ENCODE measurements around the gene OLFM4. TPM values are rescaled to one million over a fixed set of nuclear protein-coding genes. Genes with fewer than 3 reads are reported as not detected.

OLFM4 gene
- total and polyA plus RNA-seq, 9 donors: 0.07 to 0.98 (median 0.35) TPM; not detected in 1

DNA sequence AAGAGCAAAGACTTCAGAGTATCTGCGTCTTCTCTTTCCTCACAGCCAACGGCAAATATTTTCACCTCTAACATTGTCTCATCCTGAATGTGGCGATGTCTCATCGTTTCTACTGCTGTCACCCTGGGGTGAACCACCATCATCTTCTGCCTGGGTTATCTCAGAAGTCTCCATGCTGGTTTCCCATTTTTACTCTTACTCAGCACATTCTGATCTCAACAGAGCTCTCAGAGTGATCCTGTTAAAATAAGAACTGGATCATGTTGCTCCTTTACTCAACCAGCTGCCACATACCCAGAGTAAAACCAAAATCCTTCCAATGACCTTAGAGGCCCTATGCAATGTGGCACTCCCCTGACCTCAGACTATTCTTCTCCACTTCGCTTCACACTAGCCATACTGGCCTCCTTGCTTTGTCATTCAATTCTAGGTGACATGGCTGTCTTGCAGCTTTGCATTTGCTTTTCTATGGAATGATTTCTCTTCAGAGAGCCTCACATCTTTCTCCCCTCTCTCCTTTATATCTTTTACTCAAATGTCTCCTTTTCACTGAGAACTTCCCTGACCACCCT is 7.8 kb upstream of the OLFM4 start:
- Histone ChIP-seq H3K27me3 (no peaks in the 10 kb centered on the region), H3K4me1 (ENCODE audit: insufficient read depth) (no peaks in the 10 kb centered on the region), H3K36me3 (no peaks in the 10 kb centered on the region), H3K4me3 (no peak overlapping the region), H3K27ac (no peak overlapping the region), H3K9me3 (no peaks in the 10 kb centered on the region)
- intact Hi-C loops (cut with DNase I): no loop called here
- no peak for TF ChIP-seq EP300 (IDR thresholded peaks at IDR 0.05)
- 91 to 92% (median 92%) methylated on average over 5 of the region's 5 CpGs for WGBS, 3 donors
- no peak for DNase-seq

DNA sequence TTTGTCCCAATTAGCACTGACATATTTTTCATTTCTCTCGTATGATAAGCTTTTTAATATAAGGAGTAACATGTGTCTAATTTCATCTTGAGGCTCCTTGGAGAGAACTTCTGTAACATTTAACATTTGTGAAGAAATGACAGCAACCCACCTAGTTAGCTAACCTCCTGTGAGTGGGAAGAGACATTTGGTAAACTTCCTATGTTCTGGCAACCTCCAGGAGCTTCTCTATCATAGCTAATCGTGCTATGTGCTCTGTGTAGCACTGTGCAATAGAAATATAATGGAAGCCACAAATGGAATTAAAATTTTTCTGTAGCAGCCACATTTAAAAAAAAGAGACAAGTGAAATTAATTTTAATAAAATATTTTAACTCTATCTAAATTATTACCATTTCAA is 5.4 kb upstream of the OLFM4 start:
- WGBS, 3 donors: 27 to 38% (median 33%) methylated on average over 2 of the region's 2 CpGs
- Histone ChIP-seq H3K4me1 (ENCODE audit: insufficient read depth) (no peaks in the 10 kb centered on the region), H3K4me3 (no peak overlapping the region), H3K36me3 (no peaks in the 10 kb centered on the region), H3K27me3 (no peaks in the 10 kb centered on the region), H3K9me3 (no peaks in the 10 kb centered on the region), H3K27ac (no peak overlapping the region)
- intact Hi-C loops (cut with DNase I): no loop called here
- TF ChIP-seq POLR2A (IDR thresholded peaks at IDR 0.05) (no peak), EP300 (IDR thresholded peaks at IDR 0.05) (no peak)
- TF ChIP-seq, protein P1, sequence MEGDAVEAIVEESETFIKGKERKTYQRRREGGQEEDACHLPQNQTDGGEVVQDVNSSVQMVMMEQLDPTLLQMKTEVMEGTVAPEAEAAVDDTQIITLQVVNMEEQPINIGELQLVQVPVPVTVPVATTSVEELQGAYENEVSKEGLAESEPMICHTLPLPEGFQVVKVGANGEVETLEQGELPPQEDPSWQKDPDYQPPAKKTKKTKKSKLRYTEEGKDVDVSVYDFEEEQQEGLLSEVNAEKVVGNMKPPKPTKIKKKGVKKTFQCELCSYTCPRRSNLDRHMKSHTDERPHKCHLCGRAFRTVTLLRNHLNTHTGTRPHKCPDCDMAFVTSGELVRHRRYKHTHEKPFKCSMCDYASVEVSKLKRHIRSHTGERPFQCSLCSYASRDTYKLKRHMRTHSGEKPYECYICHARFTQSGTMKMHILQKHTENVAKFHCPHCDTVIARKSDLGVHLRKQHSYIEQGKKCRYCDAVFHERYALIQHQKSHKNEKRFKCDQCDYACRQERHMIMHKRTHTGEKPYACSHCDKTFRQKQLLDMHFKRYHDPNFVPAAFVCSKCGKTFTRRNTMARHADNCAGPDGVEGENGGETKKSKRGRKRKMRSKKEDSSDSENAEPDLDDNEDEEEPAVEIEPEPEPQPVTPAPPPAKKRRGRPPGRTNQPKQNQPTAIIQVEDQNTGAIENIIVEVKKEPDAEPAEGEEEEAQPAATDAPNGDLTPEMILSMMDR (IDR thresholded peaks at IDR 0.05): no peak
- no peak for DNase-seq

DNA sequence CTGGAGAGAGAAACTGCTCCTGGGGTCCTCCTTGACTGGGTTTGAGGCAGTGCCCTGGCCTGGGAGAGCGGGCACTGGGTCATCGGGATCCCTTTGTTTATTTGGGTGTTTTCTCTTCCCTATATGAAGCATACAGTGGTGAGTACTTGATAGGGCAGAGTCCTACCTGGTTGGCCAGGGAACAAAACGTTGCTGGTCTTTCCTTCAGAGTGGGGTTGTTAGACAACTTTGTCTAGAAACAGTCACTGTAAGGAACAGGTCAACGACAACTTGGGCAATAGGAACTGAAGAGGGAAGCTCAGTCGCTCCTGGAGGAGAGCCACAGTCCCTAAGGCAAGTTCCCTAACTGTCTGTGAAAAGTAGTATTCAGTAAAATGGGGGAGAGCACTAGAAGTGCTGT is 550 bp upstream of the OLFM4 start:
- Histone ChIP-seq H3K4me1 (ENCODE audit: insufficient read depth) (no peaks in the 10 kb centered on the region), H3K9me3 (no peaks in the 10 kb centered on the region), H3K27ac (no peak overlapping the region), H3K4me3 (no peak overlapping the region), H3K36me3 (no peaks in the 10 kb centered on the region), H3K27me3 (no peaks in the 10 kb centered on the region)
- no peak for DNase-seq
- WGBS, 3 donors: 77 to 87% (median 80%) methylated on average over 5 of the region's 5 CpGs
- TF ChIP-seq, protein P1 (IDR thresholded peaks at IDR 0.05): no peak
- no peak for TF ChIP-seq POLR2A (IDR thresholded peaks at IDR 0.05)
- no peak for TF ChIP-seq EP300 (IDR thresholded peaks at IDR 0.05)
- intact Hi-C loops (cut with DNase I): no loop called here

DNA sequence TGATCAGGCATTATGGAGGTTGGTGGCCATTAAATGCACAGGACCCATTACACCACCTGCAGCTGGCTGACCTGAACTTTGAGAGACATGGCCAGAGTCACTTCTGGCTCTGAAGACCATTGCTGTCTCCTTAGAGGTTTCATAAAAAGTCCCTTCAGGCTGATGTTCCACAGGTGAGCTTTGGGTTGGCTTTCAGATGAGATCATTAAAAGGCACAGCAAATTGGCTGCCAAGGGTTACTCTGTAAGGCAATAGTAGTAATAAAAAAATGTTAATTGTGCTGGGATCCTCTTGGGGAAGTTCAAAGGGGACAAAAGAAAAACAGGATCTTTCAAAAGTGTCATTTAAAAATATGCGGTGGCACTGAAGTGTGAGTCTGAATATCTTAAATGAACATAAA is 4.2 kb downstream of the OLFM4 start:
- H3K27me3 ChIP-seq: no peaks in the 10 kb centered on the region
- H3K27ac ChIP-seq: no peak overlapping the region
- no peaks in the 10 kb centered on the region for H3K4me1 ChIP-seq (ENCODE audit: insufficient read depth)
- 2 to 97% (median 2%) methylated on average over 1 of the region's 1 CpG for WGBS, 3 donors
- no peak overlapping the region for H3K4me3 ChIP-seq
- no peaks in the 10 kb centered on the region for H3K9me3 ChIP-seq
- no peaks in the 10 kb centered on the region for H3K36me3 ChIP-seq
- no peak for DNase-seq
- TF ChIP-seq, protein P1 (IDR thresholded peaks at IDR 0.05): no peak
- TF ChIP-seq EP300 (IDR thresholded peaks at IDR 0.05) (no peak), POLR2A (IDR thresholded peaks at IDR 0.05) (no peak)
- intact Hi-C loops (cut with DNase I): no loop called here

DNA sequence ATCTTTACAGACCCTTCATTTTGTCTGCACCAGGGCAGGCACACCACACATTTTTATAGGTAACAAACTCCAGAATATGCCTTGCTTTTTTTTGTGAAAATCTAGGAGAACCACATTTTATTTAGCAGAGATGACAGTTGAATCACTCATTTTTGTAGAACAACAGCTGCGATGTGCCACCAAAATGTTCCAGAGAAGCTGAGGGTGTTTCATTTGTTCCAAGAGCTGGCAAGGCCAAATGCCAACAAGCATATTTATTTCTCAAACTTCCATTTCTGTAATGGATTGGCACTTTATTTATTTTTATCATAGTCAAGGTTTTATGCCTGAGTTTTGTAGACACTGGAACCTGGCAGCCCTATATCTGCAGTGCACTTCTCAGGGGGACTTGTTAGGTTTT is 10.4 kb downstream of the OLFM4 start:
- no peaks in the 10 kb centered on the region for H3K4me1 ChIP-seq (ENCODE audit: insufficient read depth)
- H3K27ac ChIP-seq: no peak overlapping the region
- WGBS, 3 donors: 91 to 100% (median 96%) methylated on average over 1 of the region's 1 CpG
- TF ChIP-seq EP300 (IDR thresholded peaks at IDR 0.05) (no peak), POLR2A (IDR thresholded peaks at IDR 0.05) (no peak)
- TF ChIP-seq, protein P1 (IDR thresholded peaks at IDR 0.05): no peak
- no peaks in the 10 kb centered on the region for H3K9me3 ChIP-seq
- no peaks in the 10 kb centered on the region for H3K27me3 ChIP-seq
- H3K4me3 ChIP-seq: no peak overlapping the region
- intact Hi-C loops (cut with DNase I): no loop called here
- H3K36me3 ChIP-seq: no peaks in the 10 kb centered on the region
- DNase-seq: no peak
